ENCODE data around the gene GRK5.

GRK5 gene

GRCh38 chr10:119443970-119444660, 236.7 kb downstream of the GRK5 start:
- no peak for DNase-seq (ENCODE audit: low spot score)

- DNase-seq (ENCODE audit: low spot score): no peak
Measured at GRCh38 chr10:119444866-119445265, 237.5 kb downstream of the GRK5 start.

GRCh38 chr10:119445311-119445934, 238.1 kb downstream of the GRK5 start:
- peak; percentile 85 for DNase-seq (ENCODE audit: low spot score)

GRCh38 chr10:119445935-119446317, 238.6 kb downstream of the GRK5 start:
- no peak for DNase-seq (ENCODE audit: low spot score)

GRCh38 chr10:119446441-119447277, 239.3 kb downstream of the GRK5 start:
- DNase-seq (ENCODE audit: low spot score): no peak

- no peak for DNase-seq (ENCODE audit: low spot score)
Measured at GRCh38 chr10:119447421-119447820, 240.1 kb downstream of the GRK5 start.

- DNase-seq (ENCODE audit: low spot score): no peak
Measured at GRCh38 chr10:119447823-119448546, 240.6 kb downstream of the GRK5 start.

GRCh38 chr10:119448628-119449584, 241.5 kb downstream of the GRK5 start:
- DNase-seq (ENCODE audit: low spot score): no peak

- no peak for DNase-seq (ENCODE audit: low spot score)
Measured at GRCh38 chr10:119449760-119450461, 242.5 kb downstream of the GRK5 start.

- DNase-seq (ENCODE audit: low spot score): no peak
Measured at GRCh38 chr10:119450606-119451299, 243.4 kb downstream of the GRK5 start.

GRCh38 chr10:119451300-119451896, 244.0 kb downstream of the GRK5 start:
- DNase-seq (ENCODE audit: low spot score): no peak

GRCh38 chr10:119452396-119452795, 245.0 kb downstream of the GRK5 start:
- no peak for DNase-seq (ENCODE audit: low spot score)

GRCh38 chr10:119453313-119453712, 245.9 kb downstream of the GRK5 start:
- no peak for DNase-seq (ENCODE audit: low spot score)

GRCh38 chr10:119454316-119454715, 246.9 kb downstream of the GRK5 start:
- DNase-seq (ENCODE audit: low spot score): no peak

- DNase-seq (ENCODE audit: low spot score): no peak
Measured at GRCh38 chr10:119454990-119455389, 247.6 kb downstream of the GRK5 start.

- DNase-seq (ENCODE audit: low spot score): no peak
Measured at GRCh38 chr10:119455609-119456434, 248.5 kb downstream of the GRK5 start.

- DNase-seq (ENCODE audit: low spot score): no peak
Measured at GRCh38 chr10:119456435-119456810, 249.1 kb downstream of the GRK5 start.

- no peak for DNase-seq (ENCODE audit: low spot score)
Measured at GRCh38 chr10:119457966-119458766, 250.8 kb downstream of the GRK5 start.
